Smooth muscle cell (in vitro differentiated cells): Measurements from ENCODE around the gene EMP1. TPM values are rescaled to one million over a fixed set of nuclear protein-coding genes. Genes with fewer than 3 reads are reported as not detected.

Experiments
- DNase-seq: peaks from one replicate; lab custom pipeline; 2025; ENCODE audit not compliant: unreplicated experiment; lab: John Stamatoyannopoulos, UW
- H2AFZ ChIP-seq: fragments of 200-600 bp; sonication (generic); 2 replicates; pipeline ENCODE4 v1.6.0; 2016; ENCODE audit warnings: antibody characterized with exemption, low read depth, mild to moderate bottlenecking
- H3F3A ChIP-seq: fragments of 200-600 bp; sonication (generic); 2 replicates; pipeline ENCODE4 v1.6.0; 2017; ENCODE audit warnings: antibody characterized with exemption, low read depth
- H3K27ac ChIP-seq: fragments of 200-600 bp; sonication (generic); 2 replicates; pipeline ENCODE4 v1.5.1; 2016; ENCODE audit warnings: low read depth, mild to moderate bottlenecking
- H3K27me3 ChIP-seq: fragments of 200-600 bp; sonication (generic); 2 replicates; pipeline ENCODE4 v1.6.1; 2016; ENCODE audit warnings: low read depth, mild to moderate bottlenecking
- H3K36me3 ChIP-seq: fragments of 200-600 bp; sonication (generic); 2 replicates; pipeline ENCODE4 v1.5.1; 2016; ENCODE audit warnings: low read depth
- H3K4me1 ChIP-seq: fragments of 200-600 bp; sonication (generic); 2 replicates; pipeline ENCODE4 v1.5.1; 2016; ENCODE audit warnings: low read depth
- H3K4me2 ChIP-seq: fragments of 200-600 bp; sonication (generic); 2 replicates; pipeline ENCODE4 v1.6.0; 2016; ENCODE audit warnings: mild to moderate bottlenecking
- H3K4me3 ChIP-seq: fragments of 200-600 bp; sonication (generic); 2 replicates; pipeline ENCODE4 v1.5.1; 2016; ENCODE audit warnings: mild to moderate bottlenecking
- H3K79me2 ChIP-seq: fragments of 200-600 bp; sonication (generic); 2 replicates; pipeline ENCODE4 v1.6.0; 2016; ENCODE audit warnings: low read depth, mild to moderate bottlenecking
- H3K9ac ChIP-seq: fragments of 200-600 bp; sonication (generic); 2 replicates; pipeline ENCODE4 v1.6.0; 2016; ENCODE audit warnings: low read depth
- H3K9me3 ChIP-seq: fragments of 200-600 bp; sonication (generic); replicated peaks from 2 replicates; pipeline ENCODE4 v1.5.1; 2016; ENCODE audit warnings: low read depth
- H4K20me1 ChIP-seq: fragments of 200-600 bp; sonication (generic); 2 replicates; pipeline ENCODE4 v1.6.0; 2016; ENCODE audit warnings: low read depth
- CTCF ChIP-seq: fragments of 200-600 bp; sonication (generic); IDR thresholded peaks from 2 replicates; pipeline ENCODE4 v1.5.1; 2017; ENCODE audit warnings: borderline replicate concordance, mild to moderate bottlenecking, antibody characterized with exemption; ENCODE audit not compliant: insufficient read depth, poor library complexity, severe bottlenecking
- WGBS: methylation state at CpG from one replicate; pipeline ENCODE4 v1.1.7; 2016; ENCODE audit warnings: low lambda C conversion rate; 5-methylcytosine and 5-hydroxymethylcytosine counted together
- polyA plus RNA-seq: library from polyadenylated mRNA; unstranded; fragments of >200 nt; fragmentation: Nextera tagmentation; extraction: Ambion mirVana; gene quantifications from 2 replicates; pipeline ENCODE4 v1.2.1, GENCODE V29; 2016
- total RNA-seq: library from RNA; depleted of rRNA; stranded (reverse); fragments of >200 nt; gene quantifications from 2 replicates; pipeline ENCODE4 v1.2.3, GENCODE V29; 2014

EMP1 gene
- total and polyA plus RNA-seq, 2 experiments from 2014 or later, result 13.2 to 52.0 TPM

- Histone ChIP-seq H3K36me3 (no peaks in the 10 kb centered on the region), H3K27me3 (no peaks in the 10 kb centered on the region), H3K4me3 (no peak overlapping the region), H3K4me2 (no peak overlapping the region), H2AFZ (no peak overlapping the region), H3K9me3 (no peaks in the 10 kb centered on the region), H3K9ac (no peak overlapping the region), H3K4me1 (no peaks in the 10 kb centered on the region), H3K79me2 (no peaks in the 10 kb centered on the region), H3K27ac (no peak overlapping the region), H4K20me1 (no peaks in the 10 kb centered on the region), H3F3A (no peaks in the 10 kb centered on the region)
- no peak for TF ChIP-seq CTCF
- 94% methylated on average over 4 of the region's 4 CpGs for WGBS
- no peak for DNase-seq
Observed at GRCh38 chr12:13162904-13163303, 33.6 kb upstream of the EMP1 start.

DNA sequence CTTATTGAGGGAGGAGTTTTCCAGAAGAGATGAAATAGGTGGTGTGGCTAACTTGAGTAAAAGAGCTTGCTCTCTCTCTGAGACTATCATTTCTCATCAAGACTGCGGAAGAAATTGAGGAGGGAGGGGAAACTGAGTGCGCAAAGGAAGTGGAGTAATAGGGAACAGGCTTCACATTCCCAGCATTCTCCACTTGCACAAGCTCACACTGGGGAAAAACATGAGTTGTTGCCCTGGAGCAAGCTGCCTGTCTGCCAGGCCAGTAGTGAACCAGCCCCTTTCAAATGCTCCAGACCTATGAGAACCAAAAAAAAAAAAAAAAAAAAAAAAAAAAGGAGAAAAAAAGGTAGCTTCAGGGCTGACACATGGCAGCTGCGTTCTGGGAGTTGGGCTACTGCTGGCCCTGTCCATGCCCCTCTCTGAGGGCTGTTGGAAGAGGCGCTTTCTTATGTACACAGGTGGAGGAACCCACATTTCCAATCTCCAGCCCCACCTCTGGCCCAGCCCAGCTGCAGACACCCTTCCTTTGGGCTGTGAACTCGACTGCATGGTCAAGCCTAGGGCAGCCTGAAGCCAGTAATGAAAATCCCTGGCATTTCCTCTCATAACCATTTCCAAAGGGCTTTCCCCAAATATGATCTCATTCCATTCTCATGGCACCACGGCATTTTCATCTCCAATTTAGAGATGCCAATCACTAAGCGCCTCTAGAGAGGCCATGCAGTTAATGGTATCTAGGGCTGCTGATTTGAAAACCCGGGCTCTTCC, 32.5 kb upstream of the EMP1 start:
- no peaks in the 10 kb centered on the region for H3K27me3 ChIP-seq
- H3K79me2 ChIP-seq, result no peaks in the 10 kb centered on the region
- no peak overlapping the region for H3K4me2 ChIP-seq
- H3F3A ChIP-seq, result no peaks in the 10 kb centered on the region
- WGBS, result 82% methylated on average over 8 of the region's 8 CpGs
- H3K9me3 ChIP-seq, result no peaks in the 10 kb centered on the region
- no peaks in the 10 kb centered on the region for H3K4me1 ChIP-seq
- H3K36me3 ChIP-seq, result no peaks in the 10 kb centered on the region
- no peak overlapping the region for H3K27ac ChIP-seq
- TF ChIP-seq CTCF, result no peak
- H3K4me3 ChIP-seq, result no peak overlapping the region
- no peak overlapping the region for H3K9ac ChIP-seq
- no peaks in the 10 kb centered on the region for H4K20me1 ChIP-seq
- no peak for DNase-seq
- H2AFZ ChIP-seq, result peak overlapping the region; percentile 5

GRCh38 chr12:13164921-13165616, 31.5 kb upstream of the EMP1 start:
- H3K27me3 ChIP-seq, result no peaks in the 10 kb centered on the region
- no peaks in the 10 kb centered on the region for H3K4me1 ChIP-seq
- H3K79me2 ChIP-seq, result no peaks in the 10 kb centered on the region
- no peak overlapping the region for H3K4me3 ChIP-seq
- no peaks in the 10 kb centered on the region for H3K9me3 ChIP-seq
- H3K36me3 ChIP-seq, result no peaks in the 10 kb centered on the region
- H4K20me1 ChIP-seq, result no peaks in the 10 kb centered on the region
- H3K27ac ChIP-seq, result peak overlapping the region; percentile 22
- 88% methylated on average over 5 of the region's 5 CpGs for WGBS
- TF ChIP-seq CTCF, result no peak
- no peak for DNase-seq
- H3K4me2 ChIP-seq, result no peak overlapping the region
- no peak overlapping the region for H3K9ac ChIP-seq
- H2AFZ ChIP-seq, result no peak overlapping the region
- H3F3A ChIP-seq, result no peaks in the 10 kb centered on the region
